GM19324 (cell line): ENCODE data around the gene ZSWIM7.

Experiments used
- ATAC-seq: cut with Tn5 transposase; IDR thresholded peaks from one replicate; pipeline ENCODE4 v1.9.1; 2021; ENCODE audit warnings: mild to moderate bottlenecking, moderate library complexity; ENCODE audit not compliant: unreplicated experiment, low FRiP score

Gene ZSWIM7

GRCh38 chr17:15999141-15999973 lies at the start of gene ZSWIM7, which contains the start of gene TTC19:
Gene ZSWIM7 (minus strand): TSS chr17:15999704. CDS start chr17:15999594, 110 bp downstream.
Gene TTC19 (plus strand): TSS chr17:15999824. CDS start chr17:15999849, 25 bp downstream.
- ATAC-seq, result peak; percentile 97

GRCh38 chr17:16048811-16049449 lies 49.4 kb upstream of the ZSWIM7 start:
- no peak for ATAC-seq

- ATAC-seq, result no peak
These were observed 47.5 kb upstream of the ZSWIM7 start for GRCh38 chr17:16046966-16047365.

- no peak for ATAC-seq
These were observed 45.0 kb upstream of the ZSWIM7 start for GRCh38 chr17:16044487-16044886.

GRCh38 chr17:16040710-16041251 lies 41.3 kb upstream of the ZSWIM7 start:
- no peak for ATAC-seq

GRCh38 chr17:16037636-16038035 lies 38.1 kb upstream of the ZSWIM7 start:
- no peak for ATAC-seq

- ATAC-seq, result no peak
These were observed 36.8 kb upstream of the ZSWIM7 start for GRCh38 chr17:16036261-16036660.

- ATAC-seq, result no peak
These were observed 34.3 kb upstream of the ZSWIM7 start for GRCh38 chr17:16033729-16034349.

GRCh38 chr17:16027708-16028584 lies 28.4 kb upstream of the ZSWIM7 start:
- no peak for ATAC-seq

- no peak for ATAC-seq
These were observed 27.4 kb upstream of the ZSWIM7 start for GRCh38 chr17:16026895-16027294.

GRCh38 chr17:16025202-16025601 lies 25.7 kb upstream of the ZSWIM7 start:
- ATAC-seq, result no peak

- no peak for ATAC-seq
These were observed 24.4 kb upstream of the ZSWIM7 start for GRCh38 chr17:16023881-16024280.

GRCh38 chr17:16019347-16019746 lies 19.8 kb upstream of the ZSWIM7 start:
- ATAC-seq, result no peak

- no peak for ATAC-seq
These were observed 14.5 kb upstream of the ZSWIM7 start for GRCh38 chr17:16013943-16014407.

GRCh38 chr17:16007439-16007838 lies 7.9 kb upstream of the ZSWIM7 start:
- no peak for ATAC-seq

GRCh38 chr17:16005636-16006035 lies 6.1 kb upstream of the ZSWIM7 start:
- no peak for ATAC-seq

GRCh38 chr17:16003841-16004240 lies 4.3 kb upstream of the ZSWIM7 start:
- no peak for ATAC-seq

GRCh38 chr17:16002708-16003260 lies 3.3 kb upstream of the ZSWIM7 start:
- no peak for ATAC-seq

GRCh38 chr17:16001226-16001897 lies 1.9 kb upstream of the ZSWIM7 start:
- no peak for ATAC-seq
